GM12872 (cell line): ENCODE results near the gene DYSF.

Experiments
- CTCF ChIP-seq: IDR thresholded peaks from 3 replicates; pipeline ENCODE4 v1.5.1; 2011; ENCODE audit warnings: low read depth, mild to moderate bottlenecking, low read length, moderate library complexity; ENCODE audit not compliant: insufficient read depth

Gene DYSF

GRCh38 chr2:71583876-71584275, 130.5 kb downstream of the DYSF start:
- TF ChIP-seq CTCF = no peak

GRCh38 chr2:71586471-71586870, 133.1 kb downstream of the DYSF start:
- TF ChIP-seq CTCF = no peak

- TF ChIP-seq CTCF = no peak
Observed at GRCh38 chr2:71587509-71588073, 134.2 kb downstream of the DYSF start.

- TF ChIP-seq CTCF = no peak
Observed at GRCh38 chr2:71588497-71589170, 135.3 kb downstream of the DYSF start.

- TF ChIP-seq CTCF = no peak
Observed at GRCh38 chr2:71589763-71590162, 136.4 kb downstream of the DYSF start.

GRCh38 chr2:71591044-71591443, 137.7 kb downstream of the DYSF start:
- TF ChIP-seq CTCF = no peak

- TF ChIP-seq CTCF = no peak
Observed at GRCh38 chr2:71592181-71592711, 138.9 kb downstream of the DYSF start.
